Hematopoietic multipotent progenitor cell treated with erythropoietin and hydrocortisone succinate and interleukin-3 and kit ligand, for 17 days (in vitro differentiated cells): ENCODE data around the gene GULP1.

Experiments used
- DNase-seq: peaks from one replicate; pipeline ENCODE4 v3.0.0-alpha.2; 2015; ENCODE audit warnings: low spot score

GULP1 gene

GRCh38 chr2:188322569-188323551, 31.2 kb downstream of the GULP1 start:
- DNase-seq, result no peak

- DNase-seq, result no peak
Measured at GRCh38 chr2:188324067-188324466, 32.4 kb downstream of the GULP1 start.

GRCh38 chr2:188326290-188326668, 34.6 kb downstream of the GULP1 start:
- DNase-seq, result no peak

- DNase-seq, result no peak
Measured at GRCh38 chr2:188326669-188327301, 35.1 kb downstream of the GULP1 start.

- DNase-seq, result no peak
Measured at GRCh38 chr2:188327518-188328213, 36.0 kb downstream of the GULP1 start.

GRCh38 chr2:188328419-188328818, 36.7 kb downstream of the GULP1 start:
- no peak for DNase-seq

- DNase-seq, result no peak
Measured at GRCh38 chr2:188330316-188331053, 38.8 kb downstream of the GULP1 start.

GRCh38 chr2:188332619-188333018, 40.9 kb downstream of the GULP1 start:
- no peak for DNase-seq

GRCh38 chr2:188333751-188334524, 42.3 kb downstream of the GULP1 start:
- DNase-seq, result no peak

GRCh38 chr2:188338463-188338862, 46.8 kb downstream of the GULP1 start:
- no peak for DNase-seq

- no peak for DNase-seq
Measured at GRCh38 chr2:188340257-188340656, 48.6 kb downstream of the GULP1 start.

GRCh38 chr2:188345020-188345419, 53.3 kb downstream of the GULP1 start:
- DNase-seq, result no peak

- DNase-seq, result no peak
Measured at GRCh38 chr2:188345426-188345825, 53.8 kb downstream of the GULP1 start.

GRCh38 chr2:188345831-188346458, 54.3 kb downstream of the GULP1 start:
- no peak for DNase-seq

GRCh38 chr2:188349019-188349418, 57.3 kb downstream of the GULP1 start:
- DNase-seq, result no peak

- DNase-seq, result no peak
Measured at GRCh38 chr2:188353282-188353681, 61.6 kb downstream of the GULP1 start.

- no peak for DNase-seq
Measured at GRCh38 chr2:188360485-188361263, 69.0 kb downstream of the GULP1 start.

GRCh38 chr2:188364033-188364630, 72.5 kb downstream of the GULP1 start:
- no peak for DNase-seq

GRCh38 chr2:188365058-188365641, 73.5 kb downstream of the GULP1 start:
- DNase-seq, result no peak
